IMR-90 (cell line): ENCODE measurements around the gene CFAP58. TPM values are rescaled to one million over a fixed set of nuclear protein-coding genes. Genes with fewer than 3 reads are reported as not detected.

Experiments
- ATAC-seq: fragments of 200-7000 bp; cut with Tn5 transposase; 2 replicates; pipeline ENCODE4 v1.9.1; 2020; ENCODE audit warnings: low read depth, mild to moderate bottlenecking, moderate library complexity
- BruUV-seq: library from RNA; stranded (reverse); fragments of 400-500 nt; replicated peaks from 2 replicates; lab custom pipeline; 2021; lab: Mats Ljungman, UMichigan
- CTCF ChIA-PET: fragments of 300-600 bp; formaldehyde crosslinking; extraction: SDS; loops from one replicate; lab custom pipeline; 2021; ENCODE audit warnings: antibody characterized with exemption; lab: Yijun Ruan, JAX
- POLR2A ChIA-PET: fragments of 300-600 bp; sonication (Branson Sonifier 250); formaldehyde crosslinking; loops from one replicate; lab custom pipeline; 2022; ENCODE audit warnings: antibody characterized with exemption; ENCODE audit not compliant: unreplicated experiment; lab: Charles Lee
- DNase-seq: peaks from one replicate; pipeline ENCODE4 v3.0.0; 2013
- H2AFZ ChIP-seq: replicated peaks from 2 replicates; pipeline ENCODE3; 2013; ENCODE audit warnings: low read length, mild to moderate bottlenecking; ENCODE audit not compliant: poor library complexity
- H2AK5ac ChIP-seq: 2 replicates; pipeline ENCODE4 v1.6.1; 2013; ENCODE audit warnings: low read depth, low read length, inconsistent platforms
- H2AK9ac ChIP-seq: replicated peaks from 2 replicates; pipeline ENCODE3; 2013; ENCODE audit warnings: mild to moderate bottlenecking, low read depth, low read length, moderate library complexity; ENCODE audit not compliant: poor library complexity
- H2BK120ac ChIP-seq: 2 replicates; pipeline ENCODE4 v1.6.1; 2013; ENCODE audit warnings: low read depth, low read length, inconsistent platforms
- H2BK15ac ChIP-seq: 3 replicates; pipeline ENCODE4 v1.6.1; 2013; ENCODE audit warnings: low read depth, low read length, inconsistent platforms
- H2BK20ac ChIP-seq: 2 replicates; pipeline ENCODE4 v1.6.1; 2013; ENCODE audit warnings: low read depth, mild to moderate bottlenecking, inconsistent platforms, low read length, moderate library complexity
- H2BK5ac ChIP-seq: 2 replicates; pipeline ENCODE4 v1.6.1; 2013; ENCODE audit warnings: mild to moderate bottlenecking, low read depth, low read length, inconsistent platforms; ENCODE audit not compliant: poor library complexity, severe bottlenecking
- H3K14ac ChIP-seq: replicated peaks from 2 replicates; pipeline ENCODE4 v1.6.1; 2013; ENCODE audit warnings: low read depth, low read length, inconsistent platforms
- H3K18ac ChIP-seq: 2 replicates; pipeline ENCODE4 v1.6.1; 2013; ENCODE audit warnings: low read depth, low read length, control low read depth
- H3K23ac ChIP-seq: 2 replicates; pipeline ENCODE4 v1.6.1; 2013; ENCODE audit warnings: low read depth, low read length, inconsistent platforms
- H3K27ac ChIP-seq: 2 replicates; pipeline ENCODE4 v1.5.1; 2013; ENCODE audit warnings: mild to moderate bottlenecking, control low read depth, low read length; ENCODE audit not compliant: insufficient read depth
- H3K27me3 ChIP-seq: 2 replicates; pipeline ENCODE4 v1.6.1; 2013; ENCODE audit warnings: low read length; ENCODE audit not compliant: control insufficient read depth, insufficient read depth
- H3K36me3 ChIP-seq: 2 replicates; pipeline ENCODE4 v1.6.1; 2013; ENCODE audit warnings: low read length, mixed read lengths; ENCODE audit not compliant: control insufficient read depth, insufficient read depth
- H3K4ac ChIP-seq: 2 replicates; pipeline ENCODE4 v1.6.1; 2013; ENCODE audit warnings: low read depth, low read length, inconsistent platforms
- H3K4me1 ChIP-seq: 2 replicates; pipeline ENCODE4 v1.6.1; 2013; ENCODE audit warnings: low read length, mixed read lengths; ENCODE audit not compliant: control insufficient read depth, insufficient read depth
- H3K4me2 ChIP-seq: 2 replicates; pipeline ENCODE4 v1.6.1; 2013; ENCODE audit warnings: low read depth, mild to moderate bottlenecking, control low read depth, low read length, moderate library complexity
- H3K4me3 ChIP-seq: 2 replicates; pipeline ENCODE4 v1.5.1; 2013; ENCODE audit warnings: low read depth, mild to moderate bottlenecking, control low read depth, low read length, moderate library complexity; ENCODE audit not compliant: insufficient read depth
- H3K56ac ChIP-seq: 2 replicates; pipeline ENCODE4 v1.6.1; 2013; ENCODE audit warnings: low read length, inconsistent platforms; ENCODE audit not compliant: insufficient read depth; ENCODE audit errors: extremely low read depth
- H3K79me1 ChIP-seq, 2 experiments: 2 replicates each; pipeline ENCODE4 v1.6.1; 2013; ENCODE audit warnings: low read length in 2 of 2, inconsistent platforms in 1 of 2, low read depth in 1 of 2
- H3K9ac ChIP-seq: 2 replicates; pipeline ENCODE4 v1.6.1; 2013; ENCODE audit warnings: low read depth, low read length, control low read depth
- H3K9me1 ChIP-seq: 2 replicates; pipeline ENCODE4 v1.6.1; 2013; ENCODE audit warnings: low read length, inconsistent platforms; ENCODE audit not compliant: insufficient read depth
- H3K9me3 ChIP-seq: 2 replicates; pipeline ENCODE4 v1.6.1; 2013; ENCODE audit warnings: low read length; ENCODE audit not compliant: control insufficient read depth, insufficient read depth
- H4K20me1 ChIP-seq: 2 replicates; pipeline ENCODE4 v1.6.1; 2013; ENCODE audit warnings: low read length, inconsistent platforms; ENCODE audit not compliant: insufficient read depth
- H4K5ac ChIP-seq: 2 replicates; pipeline ENCODE4 v1.6.1; 2013; ENCODE audit warnings: mild to moderate bottlenecking, low read depth, low read length, control low read depth
- H4K8ac ChIP-seq, 2 experiments: 2 replicates each; pipeline ENCODE4 v1.6.1; 2013; ENCODE audit warnings: low read depth in 2 of 2, low read length in 2 of 2, control low read depth in 1 of 2, inconsistent platforms in 1 of 2
- H4K91ac ChIP-seq: 2 replicates; pipeline ENCODE4 v1.6.1; 2013; ENCODE audit warnings: low read depth, low read length, inconsistent platforms; ENCODE audit not compliant: insufficient read depth
- BHLHE40 ChIP-seq: fragments of 150-350 bp; IDR thresholded peaks from 2 replicates; pipeline ENCODE4 v1.6.1; 2016; ENCODE audit warnings: mild to moderate bottlenecking, low read depth, low read length
- CEBPB ChIP-seq: IDR thresholded peaks from 2 replicates; pipeline ENCODE4 v1.6.1; 2012; ENCODE audit warnings: low read depth, low read length, improper control_type of control experiment
- CHD1 ChIP-seq: IDR thresholded peaks from 2 replicates; pipeline ENCODE4 v1.6.1; 2012; ENCODE audit warnings: low read depth, low read length, improper control_type of control experiment
- CTCF ChIP-seq: conservative IDR thresholded peaks from 2 replicates; pipeline ENCODE4 v1.5.1; 2012; ENCODE audit warnings: mild to moderate bottlenecking, low read depth, low read length, improper control_type of control experiment
- FOS ChIP-seq: fragments of 150-350 bp; IDR thresholded peaks from 2 replicates; pipeline ENCODE4 v1.6.1; 2016; ENCODE audit warnings: low read depth, low read length
- MAZ ChIP-seq: IDR thresholded peaks from 2 replicates; pipeline ENCODE4 v1.6.1; 2012; ENCODE audit warnings: low read depth, mild to moderate bottlenecking, low read length, improper control_type of control experiment, moderate library complexity, borderline replicate concordance
- MXI1 ChIP-seq: IDR thresholded peaks from 2 replicates; pipeline ENCODE4 v1.6.1; 2012; ENCODE audit warnings: low read depth, mild to moderate bottlenecking, low read length, moderate library complexity, borderline replicate concordance
- NFE2L2 ChIP-seq: fragments of 150-350 bp; IDR thresholded peaks from 2 replicates; pipeline ENCODE4 v1.6.1; 2016; ENCODE audit warnings: low read depth, mild to moderate bottlenecking, low read length
- POLR2A ChIP-seq: IDR thresholded peaks from 2 replicates; pipeline ENCODE4 v1.6.1; 2012; ENCODE audit warnings: mild to moderate bottlenecking, low read depth, low read length
- RAD21 ChIP-seq: IDR thresholded peaks from 2 replicates; pipeline ENCODE4 v1.6.1; 2012; ENCODE audit warnings: low read length, improper control_type of control experiment
- SMC3 ChIP-seq: fragments of 150-350 bp; IDR thresholded peaks from 2 replicates; pipeline ENCODE4 v1.6.1; 2016; ENCODE audit warnings: low read depth, mild to moderate bottlenecking, antibody characterized with exemption, low read length, moderate library complexity
- USF2 ChIP-seq: fragments of 150-350 bp; IDR thresholded peaks from 2 replicates; pipeline ENCODE4 v1.6.1; 2017; ENCODE audit warnings: mild to moderate bottlenecking, antibody characterized with exemption, low read length, low read depth
- WGBS, 2 experiments: methylation state at CpG; one replicate each; pipeline versions ENCODE4 v1.1.5 to v1.1.7; 2013; ENCODE audit warnings: missing lambda C conversion rate in 2 of 2; ENCODE audit not compliant: insufficient read length in 1 of 2; ENCODE audit errors: extremely low coverage in 2 of 2; 5-methylcytosine and 5-hydroxymethylcytosine counted together
- dilution Hi-C: fragments of 300-500 bp; cut with HindIII; formaldehyde crosslinking; loops from one replicate; pipeline ENCODE4 v1.14.3; 2018; ENCODE audit warnings: low sequenced_read_pairs; ENCODE audit not compliant: unreplicated experiment
- in situ Hi-C: fragments of 300-500 bp; cut with MboI; formaldehyde crosslinking; loops from 3 replicates; pipeline ENCODE4 v1.14.3; 2019; ENCODE audit warnings: low sequenced_read_pairs, inconsistent platforms, mixed read lengths
- intact Hi-C: fragments of 100-400 bp; cut with micrococcal nuclease; formaldehyde crosslinking; loops from 2 replicates; pipeline ENCODE4 v1.10.0; 2022
- polyA plus RNA-seq, 3 experiments: library from polyadenylated mRNA; depleted of rRNA; stranded (reverse); fragments of >200 nt; gene quantifications; 2 replicates each; pipeline ENCODE4 v1.2.3, GENCODE V29; 2012; ENCODE audit warnings: low replicate concordance in 1 of 3
- total RNA-seq: library from RNA; depleted of rRNA; stranded (reverse); fragments of >200 nt; gene quantifications from 2 replicates; pipeline ENCODE4 v1.2.3, GENCODE V29; 2012
- TF ChIP-seq, protein P1 (sequence below): fragments of 150-350 bp; IDR thresholded peaks from 2 replicates; pipeline ENCODE4 v1.6.1; 2016; ENCODE audit warnings: low read depth, mild to moderate bottlenecking, low read length, moderate library complexity, borderline replicate concordance

CFAP58 gene
- total and polyA plus RNA-seq, 2 of the 4 experiments (the other 2 are of a cell fraction) = 0.36 to 0.72 TPM

GRCh38 chr10:104492329-104492940 lies 138.8 kb downstream of the CFAP58 start:
- in situ Hi-C loops (no loop called here), intact Hi-C loops (no loop called here), dilution Hi-C loops (no loop called here)
- no peaks in the 10 kb centered on the region for H3K36me3 ChIP-seq
- TF ChIP-seq CHD1 (no peak), NFE2L2 (no peak), USF2 (no peak), MAZ (no peak), CTCF (no peak), RAD21 (no peak), BHLHE40 (no peak), CEBPB (no peak), POLR2A (no peak), SMC3 (no peak), MXI1 (no peak), FOS (no peak)
- TF ChIP-seq, protein P1, sequence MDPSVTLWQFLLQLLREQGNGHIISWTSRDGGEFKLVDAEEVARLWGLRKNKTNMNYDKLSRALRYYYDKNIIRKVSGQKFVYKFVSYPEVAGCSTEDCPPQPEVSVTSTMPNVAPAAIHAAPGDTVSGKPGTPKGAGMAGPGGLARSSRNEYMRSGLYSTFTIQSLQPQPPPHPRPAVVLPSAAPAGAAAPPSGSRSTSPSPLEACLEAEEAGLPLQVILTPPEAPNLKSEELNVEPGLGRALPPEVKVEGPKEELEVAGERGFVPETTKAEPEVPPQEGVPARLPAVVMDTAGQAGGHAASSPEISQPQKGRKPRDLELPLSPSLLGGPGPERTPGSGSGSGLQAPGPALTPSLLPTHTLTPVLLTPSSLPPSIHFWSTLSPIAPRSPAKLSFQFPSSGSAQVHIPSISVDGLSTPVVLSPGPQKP = no peak
- no peak overlapping the region for H3K18ac ChIP-seq
- H2BK20ac ChIP-seq = no peak overlapping the region
- no peaks in the 10 kb centered on the region for H3K9me3 ChIP-seq
- no peak overlapping the region for H3K4me3 ChIP-seq
- H2AFZ ChIP-seq = no peak overlapping the region
- H3K9me1 ChIP-seq = no peaks in the 10 kb centered on the region
- no peak overlapping the region for H3K56ac ChIP-seq
- no peak overlapping the region for H3K9ac ChIP-seq
- no peak overlapping the region for H3K4me2 ChIP-seq
- H4K8ac ChIP-seq = no peak overlapping the region
- no CpG with 5 or more reads among the region's 4 CpGs for WGBS, 2 experiments
- H2BK15ac ChIP-seq = no peak overlapping the region
- H2BK5ac ChIP-seq = no peak overlapping the region
- H4K20me1 ChIP-seq = no peaks in the 10 kb centered on the region
- no peak overlapping the region for H3K27ac ChIP-seq
- no peak overlapping the region for H4K91ac ChIP-seq
- H2BK120ac ChIP-seq = no peak overlapping the region
- no peak overlapping the region for H4K5ac ChIP-seq
- ChIA-PET CTCF (interaction anchor here (0.7 kb wide), 1 partner anchor 46 kb away, joined by 4 read pairs; no protein-coding TSS in a partner anchor), POLR2A (no interaction called here)
- H3K27me3 ChIP-seq = no peaks in the 10 kb centered on the region
- no peaks in the 10 kb centered on the region for H3K4me1 ChIP-seq
- H3K79me1 ChIP-seq = no peaks in the 10 kb centered on the region
- H2AK5ac ChIP-seq = no peak overlapping the region
- BruUV-seq = no TSS peak
- ATAC-seq (no peak), DNase-seq (no peak)
- no peak overlapping the region for H3K14ac ChIP-seq
- H3K4ac ChIP-seq = no peak overlapping the region
- H3K23ac ChIP-seq = no peak overlapping the region
- H2AK9ac ChIP-seq = no peak overlapping the region
